ENCODE measurements around the gene STEAP4. TPM values are rescaled to one million over a fixed set of nuclear protein-coding genes. Genes with fewer than 3 reads are reported as not detected.
A peak's percentile ranks its signal among the peaks of the same experiment; 100 is the strongest.

Gene STEAP4
- total RNA-seq, 4 donors from 2014 or later, result 45.2 to 239 (median 82.2) TPM

- H3K4me1 ChIP-seq, result peaks cover 0 to 72% (median 0%) of the 10 kb centered on the region in 4 donors
- H3K27me3 ChIP-seq, result no peaks in the 10 kb centered on the region
- peak in 1 of 2 donors; percentile 39 for DNase-seq (ENCODE audit: low spot score in 2 of 2)
- WGBS, 2 donors, result 62 to 65% methylated on average over 2 of the region's 2 CpGs
- TF ChIP-seq POLR2A (IDR thresholded peaks at IDR 0.05) (no peak), EP300 (IDR thresholded peaks at IDR 0.05) (peak; percentile 81 to 92), CTCF (IDR thresholded peaks at IDR 0.05) (no peak)
- peak overlapping the region in 2 of 4 donors; percentile 36 to 72 for H3K27ac ChIP-seq
- no peaks in the 10 kb centered on the region for H3K9me3 ChIP-seq
- H3K4me3 ChIP-seq, result no peak overlapping the region
- H3K36me3 ChIP-seq, result no peaks in the 10 kb centered on the region
Measured at GRCh38 chr7:88309819-88310218, 3.1 kb upstream of the STEAP4 start.

GRCh38 chr7:88307823-88308222 lies 1.1 kb upstream of the STEAP4 start:
- DNase-seq (ENCODE audit: low spot score in 2 of 2), result no peak
- H3K4me3 ChIP-seq, result no peak overlapping the region
- 94% methylated on average over 3 of the region's 3 CpGs for WGBS, 2 donors
- peaks cover 0 to 63% (median 0%) of the 10 kb centered on the region in 4 donors for H3K4me1 ChIP-seq
- H3K27ac ChIP-seq, result peak overlapping the region in 1 of 4 donors; percentile 77
- no peak for TF ChIP-seq CTCF (IDR thresholded peaks at IDR 0.05)
- TF ChIP-seq EP300 (IDR thresholded peaks at IDR 0.05), result no peak
- no peak for TF ChIP-seq POLR2A (IDR thresholded peaks at IDR 0.05)
- no peaks in the 10 kb centered on the region for H3K36me3 ChIP-seq
- H3K9me3 ChIP-seq, result no peaks in the 10 kb centered on the region
- no peaks in the 10 kb centered on the region for H3K27me3 ChIP-seq

- Histone ChIP-seq H3K4me3 (no peak overlapping the region), H3K27me3 (no peaks in the 10 kb centered on the region), H3K36me3 (no peaks in the 10 kb centered on the region), H3K9me3 (no peaks in the 10 kb centered on the region), H3K27ac (peak overlapping the region in 2 of 4 donors; percentile 42 to 77), H3K4me1 (peaks cover 0 to 63% (median 0%) of the 10 kb centered on the region in 4 donors)
- WGBS, 2 donors, result 79 to 82% methylated on average over 2 of the region's 2 CpGs
- TF ChIP-seq CTCF (IDR thresholded peaks at IDR 0.05), result no peak
- TF ChIP-seq POLR2A (IDR thresholded peaks at IDR 0.05), result no peak
- no peak for TF ChIP-seq EP300 (IDR thresholded peaks at IDR 0.05)
- DNase-seq (ENCODE audit: low spot score in 2 of 2), result no peak
Measured at GRCh38 chr7:88307412-88307811, 718 bp upstream of the STEAP4 start.

- Histone ChIP-seq H3K27me3 (no peaks in the 10 kb centered on the region), H3K4me1 (peaks cover 0 to 58% (median 0%) of the 10 kb centered on the region in 4 donors), H3K27ac (peak overlapping the region in 1 of 4 donors; percentile 77), H3K4me3 (peak overlapping the region in 1 of 4 donors; percentile 53), H3K36me3 (no peaks in the 10 kb centered on the region), H3K9me3 (no peaks in the 10 kb centered on the region)
- WGBS, 2 donors, result 83 to 86% methylated on average over 3 of the region's 3 CpGs
- TF ChIP-seq EP300 (IDR thresholded peaks at IDR 0.05) (no peak), CTCF (IDR thresholded peaks at IDR 0.05) (no peak), POLR2A (IDR thresholded peaks at IDR 0.05) (no peak)
- DNase-seq (ENCODE audit: low spot score in 2 of 2), result no peak
Measured at GRCh38 chr7:88305044-88305443, 1.6 kb downstream of the STEAP4 start.

- Histone ChIP-seq H3K36me3 (no peaks in the 10 kb centered on the region), H3K4me3 (no peak overlapping the region), H3K9me3 (no peaks in the 10 kb centered on the region), H3K27ac (no peak overlapping the region), H3K27me3 (no peaks in the 10 kb centered on the region), H3K4me1 (peaks cover 0 to 45% (median 0%) of the 10 kb centered on the region in 4 donors)
- 63 to 74% methylated on average over 6 of the region's 6 CpGs for WGBS, 2 donors
- DNase-seq (ENCODE audit: low spot score in 2 of 2), result no peak
- TF ChIP-seq CTCF (IDR thresholded peaks at IDR 0.05) (no peak), POLR2A (IDR thresholded peaks at IDR 0.05) (no peak), EP300 (IDR thresholded peaks at IDR 0.05) (no peak)
Measured at GRCh38 chr7:88302486-88302885, 4.2 kb downstream of the STEAP4 start.
